Endothelial cell of umbilical vein (primary cell): ENCODE data around the gene TFB2M.

Source experiments
- CTCF ChIP-seq, 2 donors: IDR thresholded peaks; 1 replicate in 1 of 2; 2 replicates in 1 of 2; pipeline ENCODE4 v1.5.1; 2011; ENCODE audit warnings: low read length in 2 of 2, mild to moderate bottlenecking in 2 of 2, moderate library complexity in 2 of 2, control low read depth in 1 of 2, inconsistent platforms in 1 of 2, low read depth in 1 of 2; ENCODE audit not compliant: insufficient read depth in 1 of 2; ENCODE audit errors: extremely low read depth in 1 of 2
- EZH2 ChIP-seq: IDR thresholded peaks from 2 replicates; pipeline ENCODE4 v1.6.1; 2012; ENCODE audit warnings: borderline replicate concordance, low read depth, mild to moderate bottlenecking, moderate library complexity, low read length, inconsistent platforms; ENCODE audit not compliant: severe bottlenecking
- FOS ChIP-seq: IDR thresholded peaks from 2 replicates; pipeline ENCODE4 v1.6.1; 2011; ENCODE audit warnings: mild to moderate bottlenecking, low read length, moderate library complexity, borderline replicate concordance; ENCODE audit not compliant: insufficient read depth
- GATA2 ChIP-seq: IDR thresholded peaks from 2 replicates; pipeline ENCODE4 v1.7.0; 2011; ENCODE audit warnings: low read depth, mild to moderate bottlenecking, moderate library complexity, mixed read lengths, low read length; ENCODE audit not compliant: insufficient read length, insufficient read depth
- JUN ChIP-seq: IDR thresholded peaks from 2 replicates; pipeline ENCODE4 v1.6.1; 2011; ENCODE audit warnings: borderline replicate concordance, low read depth; ENCODE audit not compliant: insufficient read length, insufficient read depth
- MYC ChIP-seq: IDR thresholded peaks from one replicate; pipeline ENCODE4 v1.6.1; 2011; ENCODE audit warnings: mild to moderate bottlenecking, low read depth, low read length
- POLR2A ChIP-seq: IDR thresholded peaks from 2 replicates; pipeline ENCODE4 v1.6.1; 2012; ENCODE audit warnings: low read depth, mild to moderate bottlenecking, control low read depth, low read length
- POLR2AphosphoS5 ChIP-seq: IDR thresholded peaks from 2 replicates; pipeline ENCODE4 v1.6.1; 2012; ENCODE audit warnings: low read depth, mild to moderate bottlenecking, control low read depth, low read length, moderate library complexity; ENCODE audit not compliant: insufficient read depth

- no peak for TF ChIP-seq CTCF (IDR thresholded peaks at IDR 0.05; ENCODE audit: extremely low read depth in 1 of 2, insufficient read depth in 1 of 2, low read depth in 1 of 2, low read length in 2 of 2)
- no peak for TF ChIP-seq MYC
- no peak for TF ChIP-seq FOS
- TF ChIP-seq EZH2 = no peak
- no peak for TF ChIP-seq POLR2AphosphoS5
- no peak for TF ChIP-seq POLR2A
- no peak for TF ChIP-seq JUN
- TF ChIP-seq GATA2 = no peak
These were observed 35.6 kb downstream of the TFB2M start for GRCh38 chr1:246530482-246530881.
